Endothelial cell of umbilical vein (primary cell): ENCODE measurements around the gene PTGIR.

Source experiments
- POLR2A ChIP-seq: IDR thresholded peaks from 2 replicates; pipeline ENCODE4 v1.6.1; 2012; ENCODE audit warnings: low read depth, mild to moderate bottlenecking, control low read depth, low read length
- POLR2AphosphoS5 ChIP-seq: IDR thresholded peaks from 2 replicates; pipeline ENCODE4 v1.6.1; 2012; ENCODE audit warnings: low read depth, mild to moderate bottlenecking, control low read depth, low read length, moderate library complexity; ENCODE audit not compliant: insufficient read depth

DNA sequence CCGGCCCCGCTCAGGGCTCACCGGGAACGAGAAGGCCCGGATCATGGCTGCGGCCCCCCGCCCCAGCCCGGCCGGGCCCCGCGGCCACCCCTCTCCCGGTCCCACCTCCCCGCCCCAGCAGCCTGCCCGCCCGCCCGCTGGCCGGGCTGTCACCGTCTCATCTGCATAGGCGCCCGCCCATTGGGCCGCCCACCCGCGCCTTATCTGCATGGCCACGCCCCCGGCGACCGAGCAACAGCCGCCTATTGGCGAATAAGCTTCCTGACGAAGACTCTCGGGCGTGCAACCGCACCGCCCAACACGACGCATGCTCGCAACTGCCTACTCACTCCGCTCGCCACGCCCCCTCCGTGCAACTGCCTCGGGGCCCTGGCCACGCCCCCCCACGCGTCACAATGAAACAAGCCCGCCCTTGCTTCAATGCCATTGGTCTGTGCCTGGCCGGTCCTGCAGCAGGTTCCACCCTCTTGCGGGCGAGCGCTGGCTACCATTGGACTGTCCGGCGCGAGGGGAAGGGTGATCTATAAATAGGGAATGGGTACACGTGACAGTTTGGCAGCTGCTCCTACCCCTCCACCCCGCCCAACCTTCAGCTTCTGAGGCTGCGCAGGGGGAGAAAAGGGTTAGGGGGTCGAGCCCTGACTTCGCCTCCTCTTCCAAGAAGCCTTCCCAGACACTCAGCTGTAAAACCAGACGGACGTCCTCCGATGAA is 36.3 kb upstream of the PTGIR start, which contains the start of gene DACT3:
- TF ChIP-seq POLR2AphosphoS5 (no peak), POLR2A (no peak)
